Ectodermal cell (in vitro differentiated cells): ENCODE results near the gene NEXMIF.
"Not testable (repeated sequence)": the region's sequence is repeated elsewhere in the genome, so short reads cannot be mapped to it uniquely, and the experiment has no call there.

ENCODE experiments used
- H3K27ac ChIP-seq: 2 replicates; pipeline ENCODE4 v1.7.0; 2013; ENCODE audit warnings: mild to moderate bottlenecking, low read depth, low read length; ENCODE audit not compliant: insufficient read depth, poor library complexity, severe bottlenecking
- H3K27me3 ChIP-seq: 2 replicates; pipeline ENCODE4 v1.7.0; 2013; ENCODE audit warnings: mild to moderate bottlenecking, low read length; ENCODE audit not compliant: insufficient read depth, control insufficient read depth, poor library complexity, severe bottlenecking
- H3K36me3 ChIP-seq: one replicate; pipeline ENCODE4 v1.7.0; 2013; ENCODE audit warnings: low read length; ENCODE audit not compliant: control insufficient read depth, insufficient read depth
- H3K4me1 ChIP-seq: one replicate; pipeline ENCODE4 v1.7.0; 2013; ENCODE audit warnings: low read length; ENCODE audit not compliant: control insufficient read depth, insufficient read depth
- H3K4me3 ChIP-seq: 2 replicates; pipeline ENCODE4 v1.7.0; 2013; ENCODE audit warnings: low read depth, low read length, control low read depth; ENCODE audit not compliant: insufficient read depth
- H3K9me3 ChIP-seq: 2 replicates; pipeline ENCODE4 v1.7.0; 2013; ENCODE audit warnings: mild to moderate bottlenecking, low read length, moderate library complexity; ENCODE audit not compliant: control insufficient read depth
- WGBS, 2 experiments: methylation state at CpG; one replicate each; pipeline ENCODE4 v1.1.7; 2013; ENCODE audit warnings: missing lambda C conversion rate in 2 of 2; 5-methylcytosine and 5-hydroxymethylcytosine counted together

Gene NEXMIF

DNA sequence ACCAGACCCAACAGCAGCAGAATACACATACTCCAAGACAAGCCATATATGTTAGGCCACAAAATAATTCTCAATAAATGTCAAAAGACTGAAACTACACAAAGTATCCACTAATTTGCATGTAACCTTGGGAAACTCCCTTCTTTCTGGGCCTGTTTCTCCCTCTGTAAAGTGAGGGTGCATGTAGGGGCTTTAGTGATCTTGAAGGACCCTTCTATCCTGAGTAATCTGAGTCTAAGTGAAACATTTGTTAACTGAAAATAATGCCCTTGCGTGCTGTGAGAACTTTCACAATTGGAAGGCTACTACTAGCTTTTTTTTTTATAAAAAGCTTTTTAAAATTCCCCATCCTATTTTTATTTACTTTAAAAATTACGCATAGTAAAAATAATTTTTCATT, 125.2 kb downstream of the NEXMIF start:
- Histone ChIP-seq H3K9me3 (no peaks in the 10 kb centered on the region), H3K4me1 (no peaks in the 10 kb centered on the region), H3K27me3 (no peaks in the 10 kb centered on the region), H3K27ac (no peak overlapping the region), H3K4me3 (no peak overlapping the region), H3K36me3 (no peaks in the 10 kb centered on the region)
- WGBS, 2 experiments = 100% methylated on average over 1 of the region's 2 CpGs; no CpG with 5 or more reads in 1 of the 2 experiments

DNA sequence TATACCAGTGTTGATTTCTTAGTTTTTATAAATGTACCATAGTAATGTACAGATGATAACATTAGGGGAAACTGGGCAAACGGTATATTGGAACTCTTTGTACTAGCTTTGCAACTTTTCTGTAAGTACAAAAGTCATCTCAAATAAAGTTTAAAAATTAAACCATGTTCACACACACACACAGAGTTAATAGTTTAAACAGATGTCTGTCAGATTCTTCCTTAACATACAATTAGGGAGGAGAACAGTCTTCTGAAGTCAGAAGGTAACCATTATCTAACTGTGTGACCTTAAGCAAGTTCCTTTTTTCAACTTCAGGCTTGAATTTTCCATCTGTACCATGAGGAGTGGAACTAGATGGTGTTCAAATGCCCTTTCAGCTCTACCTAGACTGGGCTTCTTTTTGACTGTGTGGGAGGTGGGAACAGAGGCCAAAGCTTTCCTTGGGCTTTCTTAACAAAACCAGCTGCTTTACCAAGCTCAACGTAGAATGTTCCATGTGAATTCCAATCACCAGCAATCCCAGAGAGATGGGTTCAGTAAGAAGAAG, 127.8 kb downstream of the NEXMIF start:
- Histone ChIP-seq H3K36me3 (no peaks in the 10 kb centered on the region), H3K9me3 (no peaks in the 10 kb centered on the region), H3K27me3 (no peaks in the 10 kb centered on the region), H3K4me1 (no peaks in the 10 kb centered on the region), H3K4me3 (no peak overlapping the region), H3K27ac (no peak overlapping the region)
- 90% methylated on average over 2 of the region's 2 CpGs; no CpG with 5 or more reads in 1 of the 2 experiments for WGBS, 2 experiments

DNA sequence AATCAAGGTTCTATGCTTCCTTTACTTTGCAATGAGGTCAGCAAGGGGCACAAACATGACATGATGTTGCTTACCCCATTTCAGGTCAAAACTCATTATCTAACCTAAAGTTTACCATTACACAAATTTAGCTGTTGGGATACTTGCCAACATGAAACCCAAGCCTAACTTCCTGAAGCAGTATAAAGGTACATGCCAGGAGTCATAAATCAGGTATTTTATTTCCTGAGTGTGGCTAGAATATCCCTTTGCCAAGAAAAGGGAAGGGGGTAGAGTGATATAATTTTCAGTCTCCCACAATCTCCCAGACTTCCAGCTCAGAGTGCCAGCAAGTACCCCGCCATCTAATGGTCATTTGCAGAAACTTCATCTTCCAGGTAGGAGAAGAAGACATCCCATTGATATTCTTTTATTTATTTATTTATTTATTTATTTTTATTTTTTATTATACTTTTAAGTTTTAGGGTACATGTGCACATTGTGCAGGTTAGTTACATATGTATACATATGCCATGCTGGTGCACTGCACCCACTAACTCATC, 136.6 kb downstream of the NEXMIF start:
- no peaks in the 10 kb centered on the region for H3K9me3 ChIP-seq
- no peaks in the 10 kb centered on the region for H3K36me3 ChIP-seq
- no peak overlapping the region for H3K27ac ChIP-seq
- WGBS, 2 experiments = no CpG with 5 or more reads among the region's 1 CpG
- no peaks in the 10 kb centered on the region for H3K27me3 ChIP-seq
- H3K4me3 ChIP-seq = no peak overlapping the region
- no peaks in the 10 kb centered on the region for H3K4me1 ChIP-seq

DNA sequence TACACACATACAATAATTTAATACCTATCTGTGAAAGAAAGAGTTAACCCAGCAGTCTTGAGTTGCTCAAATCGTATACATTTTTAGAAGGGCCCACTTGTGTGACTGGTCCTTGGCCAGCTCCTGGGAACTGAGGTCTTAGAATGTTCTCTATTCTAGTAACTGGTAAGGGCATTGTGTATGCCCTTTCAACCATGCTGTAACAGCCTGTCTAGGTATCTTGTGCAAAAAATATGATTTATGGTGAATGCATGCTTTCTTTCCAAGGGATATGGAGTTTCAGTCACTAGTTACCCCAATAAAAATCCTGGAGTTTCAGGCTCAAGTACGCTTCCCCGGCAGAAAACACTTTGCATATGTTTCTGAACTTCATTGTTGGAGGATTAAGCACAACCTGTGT, 140.6 kb downstream of the NEXMIF start:
- Histone ChIP-seq H3K27me3 (no peaks in the 10 kb centered on the region), H3K9me3 (no peaks in the 10 kb centered on the region), H3K4me3 (no peak overlapping the region), H3K4me1 (no peaks in the 10 kb centered on the region), H3K36me3 (no peaks in the 10 kb centered on the region), H3K27ac (no peak overlapping the region)
- WGBS, 2 experiments = 88 to 96% methylated on average over 3 of the region's 3 CpGs

DNA sequence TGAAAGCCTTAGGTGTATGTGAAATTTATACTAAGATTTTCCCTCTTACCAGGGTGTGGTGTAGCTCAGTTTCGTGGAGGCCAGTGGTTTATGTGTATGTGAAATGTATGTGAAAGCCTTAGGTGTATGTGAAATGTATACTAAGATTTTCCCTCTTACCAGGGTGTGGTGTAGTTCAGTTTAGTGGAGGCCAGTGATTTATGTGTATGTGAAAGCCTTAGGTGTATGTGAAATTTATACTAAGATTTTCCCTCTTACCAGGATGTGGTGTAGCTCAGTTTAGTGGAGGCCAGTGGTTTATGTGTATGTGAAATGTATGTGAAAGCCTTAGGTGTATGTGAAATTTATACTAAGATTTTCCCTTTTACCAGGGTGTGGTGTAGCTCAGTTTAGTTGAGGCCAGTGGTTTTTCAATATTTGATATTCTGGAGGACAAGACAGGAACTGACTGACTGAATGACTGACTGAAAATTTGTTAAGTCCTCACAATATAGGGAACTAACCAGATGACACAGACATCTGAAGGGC, 143.7 kb downstream of the NEXMIF start:
- H3K4me3 ChIP-seq = no peak overlapping the region
- 88% methylated on average over 1 of the region's 1 CpG; no CpG with 5 or more reads in 1 of the 2 experiments for WGBS, 2 experiments

DNA sequence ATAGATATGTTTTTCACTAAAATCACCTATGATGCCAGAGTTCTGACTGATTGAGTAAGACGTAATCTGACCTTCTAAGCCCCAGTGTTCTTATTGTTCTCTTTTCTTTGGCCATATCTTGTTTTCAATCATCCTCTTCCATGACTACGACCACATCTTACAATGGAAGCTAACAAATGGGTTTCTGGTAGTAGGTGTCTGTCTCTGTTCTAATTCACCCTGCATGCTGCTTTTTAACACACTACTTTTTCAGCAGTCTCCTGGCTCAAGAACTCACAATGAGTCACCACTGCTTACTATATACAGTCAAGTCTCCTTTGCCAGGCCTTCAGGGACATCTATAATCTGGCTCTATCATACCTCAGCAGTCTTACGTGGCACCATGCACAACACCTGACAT, 146.1 kb downstream of the NEXMIF start:
- Histone ChIP-seq H3K27me3 (no peaks in the 10 kb centered on the region), H3K4me3 (no peak overlapping the region), H3K9me3 (no peaks in the 10 kb centered on the region), H3K36me3 (no peaks in the 10 kb centered on the region), H3K4me1 (no peaks in the 10 kb centered on the region), H3K27ac (no peak overlapping the region)
- 83 to 94% methylated on average over 1 to 3 of the region's 3 CpGs for WGBS, 2 experiments

More for the DNA sequence above, 143.7 kb downstream of the NEXMIF start:
- Histone ChIP-seq H3K4me1 (no peaks in the 10 kb centered on the region), H3K27ac (no peak overlapping the region), H3K27me3 (no peaks in the 10 kb centered on the region), H3K36me3 (no peaks in the 10 kb centered on the region), H3K9me3 (no peaks in the 10 kb centered on the region)

- no peaks in the 10 kb centered on the region for H3K4me1 ChIP-seq
- H3K36me3 ChIP-seq = no peaks in the 10 kb centered on the region
- H3K9me3 ChIP-seq = no peaks in the 10 kb centered on the region
- no peak overlapping the region for H3K27ac ChIP-seq
- H3K4me3 ChIP-seq = no peak overlapping the region
- no peaks in the 10 kb centered on the region for H3K27me3 ChIP-seq
- WGBS, 2 experiments = 83 to 100% methylated on average over 1 of the region's 1 CpG
These were observed 150.3 kb downstream of the NEXMIF start for GRCh38 chrX:74774988-74775387.

GRCh38 chrX:74736450-74736849, 188.8 kb downstream of the NEXMIF start:
- no peaks in the 10 kb centered on the region for H3K36me3 ChIP-seq
- H3K4me1 ChIP-seq = no peaks in the 10 kb centered on the region
- no peaks in the 10 kb centered on the region for H3K9me3 ChIP-seq
- 100% methylated on average over 1 of the region's 3 CpGs; no CpG with 5 or more reads in 1 of the 2 experiments for WGBS, 2 experiments
- no peak overlapping the region for H3K4me3 ChIP-seq
- H3K27me3 ChIP-seq = no peaks in the 10 kb centered on the region
- no peak overlapping the region for H3K27ac ChIP-seq

GRCh38 chrX:74705269-74705668, 220.0 kb downstream of the NEXMIF start:
- Histone ChIP-seq H3K27ac (no peak overlapping the region), H3K4me3 (no peak overlapping the region), H3K4me1 (no peaks in the 10 kb centered on the region), H3K36me3 (no peaks in the 10 kb centered on the region), H3K27me3 (no peaks in the 10 kb centered on the region), H3K9me3 (no peaks in the 10 kb centered on the region)
- 88 to 95% methylated on average over 2 of the region's 2 CpGs for WGBS, 2 experiments

- H3K27me3 ChIP-seq, H3K27ac ChIP-seq, H3K36me3 ChIP-seq, H3K9me3 ChIP-seq, H3K4me1 ChIP-seq, H3K4me3 ChIP-seq: not testable (repeated sequence)
- 94 to 100% methylated on average over 2 of the region's 2 CpGs for WGBS, 2 experiments
These were observed 223.9 kb downstream of the NEXMIF start for GRCh38 chrX:74701343-74701742.
